PC-9 (cell line): ENCODE results near the gene NBEAL2.

Experiments
- CTCF ChIP-seq: fragments of 200-600 bp; sonication (generic); conservative IDR thresholded peaks from 2 replicates; pipeline ENCODE4 v1.6.1; 2017; ENCODE audit warnings: mixed run types, antibody characterized with exemption, mild to moderate bottlenecking, moderate library complexity
- EZH2 ChIP-seq: fragments of 200-600 bp; sonication (generic); IDR thresholded peaks from 2 replicates; pipeline ENCODE4 v1.8.0; 2017; ENCODE audit warnings: antibody characterized with exemption, low read depth

- TF ChIP-seq CTCF: no peak
- TF ChIP-seq EZH2: no peak
Measured at GRCh38 chr3:47012342-47013230, 33.1 kb downstream of the NBEAL2 start.
